Neural progenitor cell (in vitro differentiated cells): ENCODE results near the gene ZNF280C.

Source experiments
- CTCF ChIP-seq: fragments of 200-600 bp; sonication (generic); IDR thresholded peaks from 2 replicates; pipeline ENCODE4 v1.5.1; 2017; ENCODE audit warnings: antibody characterized with exemption, mild to moderate bottlenecking
- EZH2 ChIP-seq: fragments of 200-600 bp; sonication (generic); IDR thresholded peaks from 2 replicates; pipeline ENCODE4 v1.6.1; 2017; ENCODE audit warnings: antibody characterized with exemption, mild to moderate bottlenecking, moderate library complexity

GRCh38 chrX:130171446-130172126 is 97.1 kb downstream of the ZNF280C start, which contains the start of gene RAB33A:
- TF ChIP-seq CTCF, result no peak
- no peak for TF ChIP-seq EZH2
